Calu3 (cell line): ENCODE data around the gene MRPL20. TPM values are rescaled to one million over a fixed set of nuclear protein-coding genes. Genes with fewer than 3 reads are reported as not detected.
"Not testable (repeated sequence)": the region's sequence is repeated elsewhere in the genome, so short reads cannot be mapped to it uniquely, and the experiment has no call there.

ENCODE experiments used
- BruUV-seq: library from RNA; stranded (reverse); fragments of 400-500 nt; replicated peaks from 2 replicates; lab custom pipeline; 2021; lab: Mats Ljungman, UMichigan
- CTCF ChIA-PET: fragments of 300-600 bp; sonication (Branson Sonifier 250); formaldehyde crosslinking; loops from one replicate; lab custom pipeline; 2022; ENCODE audit warnings: antibody characterized with exemption; lab: Charles Lee
- DNase-seq: peaks from one replicate; pipeline ENCODE4 v3.0.0; 2022
- H3K27ac Mint-ChIP-seq: one replicate; pipeline ENCODE4 v1.8.0; 2022; ENCODE audit warnings: mixed read lengths; ENCODE audit not compliant: unreplicated experiment
- H3K27me3 Mint-ChIP-seq: one replicate; pipeline ENCODE4 v1.8.0; 2022; ENCODE audit warnings: mixed read lengths; ENCODE audit not compliant: unreplicated experiment
- H3K36me3 Mint-ChIP-seq: one replicate; pipeline ENCODE4 v1.8.0; 2022; ENCODE audit warnings: mild to moderate bottlenecking, moderate library complexity, mixed read lengths; ENCODE audit not compliant: insufficient read depth, unreplicated experiment
- H3K4me1 Mint-ChIP-seq: one replicate; pipeline ENCODE4 v1.8.0; 2022; ENCODE audit warnings: mild to moderate bottlenecking, low read depth, mixed read lengths; ENCODE audit not compliant: unreplicated experiment
- H3K4me3 Mint-ChIP-seq: one replicate; pipeline ENCODE4 v1.8.0; 2022; ENCODE audit warnings: mild to moderate bottlenecking, low read depth, moderate library complexity, mixed read lengths; ENCODE audit not compliant: unreplicated experiment
- H3K9me3 Mint-ChIP-seq: one replicate; pipeline ENCODE4 v1.8.0; 2022; ENCODE audit warnings: low read depth, mixed read lengths; ENCODE audit not compliant: unreplicated experiment
- CTCF ChIP-seq: fragments of 200-600 bp; IDR thresholded peaks from one replicate; pipeline ENCODE4 v1.8.0; 2022; ENCODE audit warnings: antibody characterized with exemption; ENCODE audit not compliant: unreplicated experiment
- intact Hi-C: fragments of 100-400 bp; cut with micrococcal nuclease; formaldehyde crosslinking; loops from one replicate; pipeline ENCODE4 v1.10.0; 2022; ENCODE audit not compliant: unreplicated experiment
- total RNA-seq: library from RNA; stranded (reverse); gene quantifications from 2 replicates; pipeline ENCODE4 v1.2.3, GENCODE V29; 2022

Gene MRPL20
- total RNA-seq, 1 experiment from 2014 or later, result 81.2 TPM

- intact Hi-C loops, result no loop called here
- H3K36me3 Mint-ChIP-seq, result peaks cover 14% of the 10 kb centered on the region
- CTCF ChIA-PET, result interaction anchor here (0.5 kb wide), 1 partner anchor 249 kb away, joined by 3 read pairs; no protein-coding TSS in a partner anchor
- H3K4me3 Mint-ChIP-seq, result peak overlapping the region; percentile 47
- no peak for DNase-seq
- H3K27me3 Mint-ChIP-seq, result no peaks in the 10 kb centered on the region
- no peak for TF ChIP-seq CTCF
- no peaks in the 10 kb centered on the region for H3K9me3 Mint-ChIP-seq
- BruUV-seq, result no TSS peak
- H3K27ac Mint-ChIP-seq, result no peak overlapping the region
- H3K4me1 Mint-ChIP-seq, result peaks cover 7% of the 10 kb centered on the region
Observed at GRCh38 chr1:1419813-1420653, 12.9 kb upstream of the MRPL20 start.

- TF ChIP-seq CTCF, result no peak
- peaks cover 7% of the 10 kb centered on the region for H3K4me1 Mint-ChIP-seq
- no peak for DNase-seq
- H3K9me3 Mint-ChIP-seq, result no peaks in the 10 kb centered on the region
- BruUV-seq, result no TSS peak
- intact Hi-C loops, result no loop called here
- peaks cover 14% of the 10 kb centered on the region for H3K36me3 Mint-ChIP-seq
- no peaks in the 10 kb centered on the region for H3K27me3 Mint-ChIP-seq
- H3K27ac Mint-ChIP-seq, result no peak overlapping the region
- CTCF ChIA-PET, result no interaction called here
- peak overlapping the region; percentile 18 for H3K4me3 Mint-ChIP-seq
Observed at GRCh38 chr1:1419363-1419812, 12.3 kb upstream of the MRPL20 start.

GRCh38 chr1:1418464-1419362 lies 11.6 kb upstream of the MRPL20 start:
- intact Hi-C loops, result no loop called here
- Mint-ChIP-seq H3K27ac (no peak overlapping the region), H3K36me3 (peaks cover 14% of the 10 kb centered on the region), H3K4me1 (peaks cover 7% of the 10 kb centered on the region), H3K9me3 (no peaks in the 10 kb centered on the region), H3K27me3 (no peaks in the 10 kb centered on the region), H3K4me3 (peak overlapping the region; percentile 18)
- DNase-seq, result no peak
- TSS peak; percentile 93 for BruUV-seq
- TF ChIP-seq CTCF, result no peak
- CTCF ChIA-PET, result no interaction called here

- H3K36me3 Mint-ChIP-seq, result peaks cover 14% of the 10 kb centered on the region
- H3K27me3 Mint-ChIP-seq, BruUV-seq, H3K4me1 Mint-ChIP-seq, intact Hi-C loops, CTCF ChIA-PET, H3K9me3 Mint-ChIP-seq, DNase-seq, H3K27ac Mint-ChIP-seq: not testable (repeated sequence)
- H3K4me3 Mint-ChIP-seq, result peak overlapping the region; percentile 18
Observed at GRCh38 chr1:1417825-1418463, 10.9 kb upstream of the MRPL20 start.

GRCh38 chr1:1417396-1417795 lies 10.3 kb upstream of the MRPL20 start:
- H3K36me3 Mint-ChIP-seq, intact Hi-C loops, H3K9me3 Mint-ChIP-seq, H3K27ac Mint-ChIP-seq, CTCF ChIA-PET, DNase-seq, H3K4me1 Mint-ChIP-seq, H3K27me3 Mint-ChIP-seq, H3K4me3 Mint-ChIP-seq, BruUV-seq: not testable (repeated sequence)
